HG03196 (cell line): ENCODE data around the gene C8A.

Experiments
- ATAC-seq: cut with Tn5 transposase; IDR thresholded peaks from one replicate; pipeline ENCODE4 v1.9.1; 2021; ENCODE audit not compliant: unreplicated experiment

C8A gene

DNA sequence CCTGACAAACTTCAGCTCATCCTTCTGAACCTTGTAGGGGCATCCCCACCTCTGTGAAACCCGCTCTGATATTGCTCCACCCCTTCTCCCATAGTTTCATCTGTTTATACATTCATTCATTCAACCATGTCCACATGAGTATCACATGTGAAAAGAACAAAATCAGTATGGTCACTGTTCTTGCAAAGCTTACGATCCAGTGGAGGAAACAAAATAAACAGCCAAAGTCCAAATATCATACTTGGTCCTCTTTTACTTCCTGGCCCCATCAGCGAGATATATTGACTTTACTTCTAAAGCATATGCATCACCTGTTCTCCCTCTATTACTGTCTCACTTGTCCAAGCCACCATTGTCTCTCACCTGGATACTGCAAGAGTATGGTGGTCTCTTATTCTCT, 35.6 kb downstream of the C8A start:
- ATAC-seq = no peak

DNA sequence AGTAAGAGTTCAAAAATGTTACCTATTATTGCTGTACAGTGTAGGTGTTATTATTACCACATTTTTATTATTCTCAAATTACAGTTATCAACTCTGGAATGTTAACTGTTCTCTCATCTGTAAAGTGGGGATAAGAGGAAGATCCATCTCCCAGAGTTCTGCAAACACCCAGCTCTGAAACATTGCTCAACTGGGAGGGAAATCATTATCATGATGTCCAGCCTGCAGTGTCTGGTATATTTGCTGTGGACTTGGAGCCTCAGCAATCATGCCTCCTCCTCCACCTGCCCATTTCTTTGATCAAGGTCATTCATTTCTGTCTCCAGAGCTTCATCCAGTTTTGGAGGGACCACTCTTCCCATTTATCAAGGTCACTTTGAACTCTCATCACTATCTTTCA, 39.4 kb downstream of the C8A start:
- ATAC-seq = no peak

DNA sequence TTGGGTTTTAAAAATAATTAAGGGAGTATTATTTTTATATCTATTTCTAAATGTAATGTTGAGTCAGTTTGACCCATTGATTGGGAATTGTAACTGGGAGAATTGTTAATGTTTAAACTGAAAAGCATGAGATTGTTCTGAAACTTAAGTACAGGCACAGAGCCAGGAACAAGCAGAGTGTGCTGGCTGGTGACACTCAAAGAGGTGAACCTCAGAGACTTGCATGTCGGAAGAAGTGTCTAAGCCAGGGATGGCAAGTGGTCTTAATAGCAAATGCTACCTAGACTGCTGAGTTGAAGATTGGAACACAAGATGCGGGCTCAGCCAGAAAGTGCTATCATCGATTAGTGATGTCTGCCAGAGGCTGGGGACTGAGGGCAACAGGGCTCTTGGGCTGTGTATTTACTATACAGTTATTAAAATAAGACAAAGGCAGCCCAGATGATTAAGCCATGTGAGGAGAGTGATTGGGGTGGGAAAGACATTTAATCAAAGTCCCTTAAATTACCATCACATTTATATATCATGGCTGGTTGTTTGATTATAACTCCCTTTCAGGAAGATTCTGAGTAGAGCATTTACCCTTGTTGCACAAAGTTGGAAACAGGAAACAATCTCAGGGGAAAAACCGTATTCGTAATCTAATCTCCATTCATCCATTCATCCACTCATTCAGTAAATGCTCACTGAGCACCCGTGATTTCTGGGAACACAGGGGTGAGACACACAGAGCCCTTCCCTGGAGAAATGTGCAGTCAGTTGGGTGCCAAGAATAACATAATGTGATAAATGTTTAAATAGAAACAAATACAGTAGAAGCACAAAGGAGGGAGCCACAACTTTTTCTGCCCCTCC, 42.8 kb downstream of the C8A start:
- no peak for ATAC-seq

DNA sequence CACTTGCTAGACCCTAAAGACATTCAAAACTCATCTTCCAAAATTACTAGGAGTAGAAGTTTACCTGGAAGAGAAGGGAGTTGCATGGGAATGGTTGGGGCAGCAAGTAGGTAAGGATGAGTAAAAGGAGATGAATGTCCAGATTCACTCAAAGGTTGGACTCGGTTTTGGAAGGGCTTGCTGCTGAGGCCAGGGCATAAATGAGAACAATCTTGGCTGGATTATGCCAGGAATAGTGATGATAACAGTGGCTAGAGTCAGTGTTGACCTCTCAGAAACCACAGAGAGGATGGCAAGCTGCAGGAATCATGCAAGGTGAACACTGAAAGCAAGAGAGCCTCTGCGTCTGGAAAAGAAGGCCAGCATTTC, 43.4 kb downstream of the C8A start:
- ATAC-seq = no peak

DNA sequence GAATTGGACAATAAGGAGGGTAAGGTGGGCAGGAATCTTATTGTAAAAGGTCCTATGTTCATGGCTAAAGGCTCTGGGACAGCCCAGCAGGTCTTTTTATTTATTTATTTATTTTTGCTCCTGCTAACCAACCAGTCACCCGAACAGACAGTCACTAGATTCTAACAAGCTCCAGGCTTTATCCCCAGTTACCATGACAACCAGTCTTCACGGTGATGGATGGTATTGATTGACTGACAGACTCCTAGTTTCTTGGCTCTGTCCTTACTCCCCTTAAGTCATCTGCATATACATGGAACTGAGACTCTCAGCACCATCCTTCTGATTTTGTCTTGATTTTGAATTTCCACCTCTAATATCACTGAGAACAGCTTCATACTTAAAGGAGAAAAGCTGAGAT, 44.3 kb downstream of the C8A start:
- ATAC-seq = no peak

DNA sequence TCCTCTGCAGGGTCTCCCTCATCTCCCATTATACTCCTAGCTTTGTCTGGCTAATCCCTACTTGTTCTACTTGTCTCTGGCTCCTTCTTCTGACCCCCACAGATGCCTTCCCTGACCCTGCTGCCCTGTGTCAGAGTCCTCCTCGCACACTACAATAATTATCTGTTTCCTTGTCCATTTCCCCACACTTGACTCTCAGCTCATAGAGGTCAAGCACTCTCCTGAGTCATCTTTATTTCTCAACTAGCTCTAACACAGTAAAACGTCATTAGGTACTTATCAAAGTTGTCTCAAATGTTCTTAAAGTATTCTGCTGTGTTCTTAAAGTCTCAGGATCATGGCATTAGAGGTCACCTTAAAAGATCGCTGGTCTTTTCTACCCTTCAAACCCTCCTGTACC, 47.1 kb downstream of the C8A start:
- ATAC-seq = no peak

DNA sequence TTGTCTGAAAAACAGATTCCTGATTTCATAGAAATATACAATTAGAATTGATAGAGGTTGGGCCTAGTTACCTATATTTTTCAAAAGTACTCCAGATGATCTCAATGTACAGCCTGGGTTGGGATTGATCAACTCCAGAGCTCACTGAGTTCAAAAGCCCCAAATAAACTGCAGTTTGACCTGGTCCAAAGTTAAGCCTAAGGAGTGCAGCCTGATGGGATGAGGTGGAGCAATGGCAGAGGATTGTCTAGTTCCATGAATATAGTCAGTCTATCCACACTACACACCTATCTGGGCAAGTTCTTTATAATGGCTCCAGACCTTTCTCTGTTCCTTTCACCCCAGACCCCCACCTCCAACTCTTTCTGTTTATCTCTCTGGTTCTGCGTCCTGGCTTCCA, 49.2 kb downstream of the C8A start:
- no peak for ATAC-seq

DNA sequence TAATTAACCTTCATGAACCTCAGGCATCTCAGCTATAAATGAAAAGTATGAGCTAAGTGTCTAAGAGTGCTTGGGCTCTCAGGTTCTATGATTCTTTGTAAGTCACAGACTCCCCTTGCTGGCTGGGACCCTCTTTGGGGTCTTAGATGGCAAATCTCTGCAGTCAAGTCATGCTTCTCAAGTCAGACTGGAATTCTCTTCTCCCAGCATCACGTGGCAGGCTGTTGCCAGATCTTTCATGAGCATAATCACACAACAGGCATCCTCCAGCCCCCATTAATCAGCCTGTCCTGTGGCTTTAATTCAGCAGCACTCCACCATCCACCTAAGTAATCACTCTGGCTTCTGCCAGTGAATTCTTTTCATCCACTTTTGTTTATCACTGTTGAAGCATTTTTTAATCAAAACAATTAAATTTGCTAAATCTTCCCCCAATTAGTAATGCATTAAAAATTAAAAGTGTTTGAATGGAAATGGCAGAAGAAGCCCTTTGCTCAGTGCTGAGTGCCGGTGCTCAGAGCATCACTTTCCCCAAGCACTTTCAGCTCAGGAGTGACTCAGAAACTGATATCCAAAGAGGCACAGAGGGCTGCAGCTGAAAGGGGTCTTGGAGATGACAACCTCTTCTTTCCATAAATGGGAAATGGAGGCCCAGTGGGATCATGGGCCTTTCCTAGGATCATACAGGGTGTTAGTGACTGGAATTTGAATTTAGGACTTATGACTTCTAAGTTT, 50.2 kb downstream of the C8A start:
- no peak for ATAC-seq

DNA sequence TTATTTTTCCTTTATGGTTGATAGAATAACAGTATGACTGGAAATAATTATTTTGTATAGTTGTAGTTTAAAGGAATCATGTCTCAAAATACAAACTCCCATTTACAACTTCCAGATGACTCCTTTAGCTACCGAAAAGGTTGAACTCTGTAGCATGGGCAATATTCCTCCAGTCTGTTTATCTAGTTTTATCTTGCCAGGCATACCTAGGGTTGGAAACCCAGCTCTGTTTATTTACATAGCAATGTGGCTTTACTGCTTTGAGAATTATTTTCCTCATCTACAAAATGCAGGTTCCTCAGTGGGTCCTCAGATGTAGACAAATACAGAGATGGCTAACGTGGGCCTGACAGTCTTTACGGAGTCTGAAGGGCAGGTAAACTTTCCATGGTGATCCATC, 51.1 kb downstream of the C8A start:
- no peak for ATAC-seq

DNA sequence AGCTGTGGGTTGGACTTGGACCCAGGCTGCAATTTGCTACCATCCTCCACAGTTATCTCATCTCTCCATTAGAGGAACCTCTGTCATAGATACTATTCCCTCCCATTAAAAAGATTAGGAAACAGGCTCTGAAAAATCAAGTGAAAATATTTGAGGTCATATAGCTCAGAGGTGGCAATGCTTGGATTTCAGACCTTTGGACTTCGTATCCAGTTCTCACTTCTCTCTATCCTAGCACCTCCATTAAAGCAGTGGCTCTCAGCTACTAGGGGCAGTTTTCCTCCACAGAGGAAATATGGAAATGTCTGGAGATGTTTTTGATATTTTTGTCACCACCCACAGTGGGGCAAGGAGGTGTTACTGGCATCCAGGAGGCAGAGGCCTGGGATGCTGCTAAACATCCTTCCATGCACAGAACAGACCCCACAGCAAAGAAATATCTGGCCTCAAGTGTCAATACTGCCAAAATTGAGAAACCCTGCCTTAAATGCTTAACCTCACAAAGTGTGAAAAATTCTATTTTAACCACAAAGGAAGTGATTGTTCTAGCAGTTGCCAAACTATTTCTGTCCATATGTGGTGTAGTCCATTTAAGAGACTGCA, 54.1 kb downstream of the C8A start:
- no peak for ATAC-seq

DNA sequence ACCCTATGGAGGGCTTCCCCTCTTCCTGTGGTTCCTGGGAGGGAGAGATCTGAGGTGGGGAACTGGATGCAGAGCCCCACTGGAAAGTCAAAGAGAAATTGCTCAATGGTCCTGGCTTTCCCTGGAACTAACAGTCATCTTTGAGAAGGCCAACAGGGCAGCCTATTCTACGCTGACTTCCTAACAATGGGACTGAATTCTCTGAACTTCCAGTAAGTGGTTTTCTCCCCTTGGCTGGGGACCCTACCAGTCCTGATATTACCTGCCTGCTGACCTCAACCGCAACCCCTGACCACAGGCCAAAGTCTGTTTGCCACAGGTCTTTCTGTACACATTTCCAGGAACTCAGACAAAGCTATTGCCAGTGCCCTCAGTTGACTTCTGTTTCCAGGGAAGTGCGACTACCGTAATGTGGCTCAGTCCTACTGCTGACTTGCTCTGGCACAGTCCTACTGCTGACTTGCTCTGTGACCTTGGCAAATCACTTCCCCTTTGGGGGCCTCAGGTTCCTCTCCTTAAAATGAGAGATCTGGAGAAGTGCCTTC, 55.9 kb downstream of the C8A start:
- no peak for ATAC-seq

DNA sequence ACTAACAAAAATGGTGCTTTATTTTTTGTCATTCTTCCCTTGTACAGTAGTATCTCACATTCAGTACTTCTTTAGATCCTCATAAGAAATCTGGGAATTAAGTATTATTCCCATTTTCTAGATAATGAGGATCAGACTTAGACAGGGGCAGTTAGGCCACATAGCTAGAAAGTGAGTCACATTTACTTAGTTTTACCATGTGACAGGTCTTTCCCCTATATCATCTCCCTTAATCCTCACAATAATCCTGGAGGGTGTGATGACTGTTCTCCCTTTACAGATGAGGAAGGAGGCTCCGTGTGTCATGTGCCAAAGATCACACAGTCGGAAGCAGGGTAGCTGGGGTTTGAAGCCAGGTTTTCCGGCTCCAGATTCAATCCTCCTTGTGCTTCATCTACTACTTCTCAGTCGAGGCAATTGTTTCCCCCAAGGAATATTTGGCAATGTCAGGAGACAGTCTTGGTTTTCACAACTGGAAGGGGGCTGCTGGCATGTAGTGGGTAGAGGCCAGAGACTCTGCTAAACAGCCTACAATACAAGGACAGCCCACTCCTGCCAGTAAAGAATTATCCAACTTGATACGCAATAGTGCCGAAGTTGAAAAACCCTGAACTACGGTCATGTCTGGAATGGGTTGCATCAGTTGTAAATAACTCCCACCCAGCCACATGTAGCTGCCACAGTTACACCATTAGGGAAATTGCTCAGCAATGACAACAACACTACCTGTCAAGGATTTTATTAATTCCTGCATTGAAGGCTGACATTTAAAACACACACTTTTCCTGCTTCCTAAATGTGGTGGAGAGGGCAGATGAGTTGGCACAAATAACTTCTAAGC, 56.7 kb downstream of the C8A start:
- ATAC-seq = no peak

DNA sequence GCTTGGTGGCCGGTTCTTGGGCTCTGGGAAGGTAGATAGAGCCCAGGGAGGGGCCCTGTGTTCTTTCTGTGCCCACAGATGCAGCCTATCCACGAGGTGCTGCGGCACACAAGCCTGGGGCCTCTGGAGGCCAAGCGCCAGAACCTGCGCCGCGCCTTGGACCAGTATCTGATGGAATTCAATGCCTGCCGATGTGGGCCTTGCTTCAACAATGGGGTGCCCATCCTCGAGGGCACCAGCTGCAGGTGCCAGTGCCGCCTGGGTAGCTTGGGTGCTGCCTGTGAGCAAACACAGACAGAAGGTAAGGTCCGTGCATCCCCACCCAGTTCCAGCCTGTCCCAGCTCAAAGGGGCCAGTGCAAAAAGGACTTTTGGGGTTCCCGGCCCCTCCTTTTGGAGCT, 57.7 kb downstream of the C8A start:
- no peak for ATAC-seq

DNA sequence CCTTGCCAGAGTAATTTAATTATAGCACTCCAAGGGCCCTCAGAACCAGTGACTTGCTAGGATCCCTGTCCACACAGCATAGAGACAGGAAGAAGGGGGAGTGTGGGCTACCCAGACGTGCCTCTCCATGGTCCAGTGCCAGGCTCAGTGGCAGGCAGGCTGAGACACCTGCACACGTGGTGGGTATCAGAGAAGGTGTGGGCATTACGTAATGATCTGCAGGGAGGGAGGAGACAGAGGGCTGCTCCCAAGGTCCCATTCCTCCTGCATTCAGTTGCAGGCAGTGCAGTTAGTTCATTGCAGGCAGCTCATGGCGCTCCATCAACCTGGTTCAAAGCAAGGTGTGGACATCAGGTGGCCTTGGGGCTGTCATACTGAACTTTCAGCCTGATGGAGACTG, 61.4 kb downstream of the C8A start:
- ATAC-seq = no peak

DNA sequence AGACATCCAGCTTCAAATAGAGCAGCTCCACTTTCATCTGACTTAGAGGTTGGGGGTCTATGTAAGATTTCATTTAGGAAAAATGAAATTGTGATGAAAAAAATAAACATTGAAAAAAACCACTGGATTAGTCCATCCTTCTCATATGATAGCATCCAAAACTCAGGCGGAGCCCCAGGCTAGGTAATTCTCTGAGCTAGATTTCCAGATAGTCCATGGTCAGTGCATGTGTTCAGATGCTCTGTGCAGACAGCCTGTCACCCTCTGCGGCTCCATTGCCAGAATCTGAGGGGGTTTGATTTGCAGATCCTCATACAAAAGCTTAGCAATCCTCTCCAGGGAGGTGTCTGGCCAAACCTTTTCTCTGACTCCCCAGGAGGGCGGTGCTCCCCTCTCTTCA, 62.0 kb downstream of the C8A start:
- ATAC-seq = no peak

DNA sequence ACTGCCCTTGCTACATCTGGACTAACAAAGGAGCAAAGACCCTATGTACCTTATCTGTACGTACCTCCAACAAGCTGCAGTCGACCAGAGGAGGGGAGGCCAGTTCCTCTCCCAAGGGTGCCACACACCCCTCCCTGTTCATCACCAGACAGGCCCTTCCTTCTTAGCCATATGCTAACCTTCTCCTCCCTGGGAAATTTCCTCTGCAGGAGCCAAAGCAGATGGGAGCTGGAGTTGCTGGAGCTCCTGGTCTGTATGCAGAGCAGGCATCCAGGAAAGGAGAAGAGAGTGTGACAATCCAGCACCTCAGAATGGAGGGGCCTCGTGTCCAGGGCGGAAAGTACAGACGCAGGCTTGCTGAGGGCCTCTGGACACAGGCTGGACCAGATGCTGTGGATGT, 62.8 kb downstream of the C8A start:
- ATAC-seq = no peak

DNA sequence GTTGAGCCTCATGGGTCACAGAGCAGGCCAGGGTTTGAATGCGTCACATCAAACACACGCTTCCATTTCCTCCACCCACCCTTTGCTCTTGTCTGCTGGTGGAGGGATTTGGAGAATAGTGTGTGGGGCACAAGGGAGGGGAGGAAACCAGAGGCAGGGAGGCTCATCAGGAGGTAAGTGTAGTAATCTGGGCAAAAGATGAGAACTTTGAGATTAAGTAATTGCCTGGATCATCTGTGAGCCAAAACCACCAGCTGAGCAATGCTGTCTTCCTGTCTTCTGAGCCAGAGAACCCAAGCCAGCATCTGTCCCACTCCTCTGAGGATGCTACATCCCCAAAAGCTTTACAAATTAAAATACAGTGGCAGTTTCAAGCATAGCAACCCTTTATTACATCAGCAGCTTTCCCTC, 66.0 kb downstream of the C8A start:
- ATAC-seq = no peak

DNA sequence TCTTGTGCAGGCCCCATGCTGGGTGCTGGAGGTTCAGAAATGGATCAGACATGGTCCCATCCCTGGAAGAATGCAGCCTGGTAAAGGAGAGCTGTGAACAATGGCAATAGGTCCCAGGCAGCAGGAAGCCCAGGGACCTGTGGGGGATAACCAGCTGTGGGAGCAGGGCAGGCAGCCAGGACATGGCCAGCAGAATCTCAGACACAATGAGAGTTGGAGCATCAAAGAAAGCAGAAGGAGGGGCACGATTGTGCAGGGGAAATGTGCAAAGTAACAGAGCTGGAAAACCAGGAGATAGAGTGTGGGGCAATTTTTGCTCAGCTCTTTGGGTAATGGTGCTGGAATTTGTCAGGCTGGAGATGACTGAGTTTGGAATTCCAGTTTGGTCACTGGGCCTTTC, 66.9 kb downstream of the C8A start:
- ATAC-seq = no peak

DNA sequence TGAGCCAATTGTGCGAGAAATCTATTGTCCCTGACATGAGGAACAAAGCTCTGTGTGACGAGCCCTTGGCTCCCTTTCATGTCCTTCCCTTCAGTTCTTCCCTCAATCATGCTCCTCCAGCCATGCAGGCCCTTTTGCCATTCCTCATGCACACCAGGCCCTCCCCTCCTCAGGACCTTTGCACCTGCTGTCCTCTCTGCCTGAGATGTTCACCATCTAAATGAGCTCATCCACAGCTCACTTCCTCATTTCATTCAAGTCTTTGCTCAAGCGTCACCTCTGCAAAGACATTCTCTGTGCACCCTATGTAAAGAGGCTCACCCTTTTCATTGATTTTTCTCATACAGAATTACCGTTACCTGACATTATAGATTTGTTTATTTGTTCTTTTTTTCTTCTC, 67.5 kb downstream of the C8A start:
- ATAC-seq = no peak

DNA sequence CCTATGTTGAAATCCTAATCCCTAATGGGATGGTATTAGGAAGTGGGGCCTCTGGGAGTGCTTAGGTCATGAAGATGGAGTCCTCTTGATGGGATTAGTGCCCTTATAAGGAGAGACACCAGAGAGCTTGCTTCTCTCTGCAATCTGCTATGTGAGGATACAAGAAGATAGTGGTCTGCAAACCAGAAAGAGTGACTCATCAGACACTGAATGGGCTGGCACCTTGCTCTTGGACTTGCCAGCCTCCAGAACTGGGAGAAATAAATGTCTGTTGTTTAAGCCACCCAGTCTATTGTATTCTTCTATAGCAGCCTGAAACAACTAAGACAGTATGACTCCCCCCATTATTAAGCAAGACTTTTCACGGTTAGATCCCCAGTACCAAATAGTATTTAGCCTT, 67.9 kb downstream of the C8A start:
- no peak for ATAC-seq

DNA sequence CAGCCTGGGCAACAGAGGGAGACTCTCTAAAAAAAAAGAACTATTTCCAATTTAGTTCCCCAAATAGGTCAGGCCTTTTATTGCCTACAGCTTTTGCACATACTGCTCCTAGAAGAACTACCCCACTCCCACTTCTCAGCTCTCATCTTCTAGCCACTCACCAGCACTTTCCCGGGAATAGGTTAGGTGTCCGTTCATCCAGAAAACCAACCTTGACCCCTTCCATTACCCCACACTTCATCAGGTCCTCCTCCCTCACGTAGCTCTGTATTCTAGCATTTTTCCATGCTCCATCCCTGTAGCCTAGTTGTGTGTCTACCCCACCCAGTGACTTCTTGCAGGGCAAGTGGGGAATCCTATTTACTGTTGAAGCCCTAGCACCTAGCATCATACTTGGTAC, 68.6 kb downstream of the C8A start:
- no peak for ATAC-seq
